ENCODE results near the gene TTC34. TPM values are rescaled to one million over a fixed set of nuclear protein-coding genes. Genes with fewer than 3 reads are reported as not detected.
"Not testable (repeated sequence)": the region's sequence is repeated elsewhere in the genome, so short reads cannot be mapped to it uniquely, and the experiment has no call there.

Gene TTC34
- total and polyA plus RNA-seq, 9 of the 15 experiments (the other 6 are each of a cell fraction or from before 2014, with no cell fraction given): 0.03 to 0.38 (median 0.05) TPM; not detected in 2

GRCh38 chr1:2683321-2683741 is 118.2 kb downstream of the TTC34 start:
- in situ Hi-C loops (cut with MboI): loop anchor here (10.0 to 25.0 kb wide), 2 partner anchors 101 to 229 kb away; no protein-coding TSS in a partner anchor
- H4K20me1 ChIP-seq (replicated peaks; ENCODE audit: control insufficient read depth, insufficient read depth, low read length); H2AFZ ChIP-seq (ENCODE audit: low read depth, low read length); H3K4me2 ChIP-seq (ENCODE audit: insufficient read depth, low read length); BruUV-seq (replicated peaks); ATAC-seq; H3K27me3 ChIP-seq (ENCODE audit: control insufficient read depth in 2 of 2, insufficient read depth in 2 of 2, low read length in 2 of 2); H3K79me2 ChIP-seq (ENCODE audit: control insufficient read depth, insufficient read depth, low read length); H3K4me3 ChIP-seq; H3K9ac ChIP-seq (ENCODE audit: insufficient read depth in 1 of 2, low read depth in 2 of 2, low read length in 2 of 2); POLR2A ChIA-PET; H3K4me1 ChIP-seq (replicated peaks in 1 of 2; ENCODE audit: control insufficient read depth in 2 of 2, insufficient read depth in 2 of 2, low read length in 2 of 2); intact Hi-C loops (cut with micrococcal nuclease); H3K9me3 ChIP-seq (replicated peaks; ENCODE audit: control insufficient read depth, insufficient read depth, low read depth, low read length); H3K36me3 ChIP-seq (ENCODE audit: control insufficient read depth, insufficient read depth, low read length); FAIRE-seq; H3K27ac ChIP-seq (ENCODE audit: extremely low read depth, low read depth, low read length); H3K9me1 ChIP-seq (ENCODE audit: control insufficient read depth, insufficient read depth, low read length): not testable (repeated sequence)
- under 1% methylated on average over 8 of the region's 9 CpGs for WGBS (ENCODE audit: insufficient coverage, low coverage, missing lambda C conversion rate)
- CTCF ChIA-PET (ENCODE audit: low intra/inter-chr PET ratio): interaction anchor here (0.6 kb wide), 1 partner anchor 114 kb away, joined by 8 read pairs; no protein-coding TSS in a partner anchor
- peak in 1 of 4 experiments; percentile 1 for DNase-seq (ENCODE audit: extremely low read depth in 1 of 4, low spot score in 3 of 4)

DNA sequence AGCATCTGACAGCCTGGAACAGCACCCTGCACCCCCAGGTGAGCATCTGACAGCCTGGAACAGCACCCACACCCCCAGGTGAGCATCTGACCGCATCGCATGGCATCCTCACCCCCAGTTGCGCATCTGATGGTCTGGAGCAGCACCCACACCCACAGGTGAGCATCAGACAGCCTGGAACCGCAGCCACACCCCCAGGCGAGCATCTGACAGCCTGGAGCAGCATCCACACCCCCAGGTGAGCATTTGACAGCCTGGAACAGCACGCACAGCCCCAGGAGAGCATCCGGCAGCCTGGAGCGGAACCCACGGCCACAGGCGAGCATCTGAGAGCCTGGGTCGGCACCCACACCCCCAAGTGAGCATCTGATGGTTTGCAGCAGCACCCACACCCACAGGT is 118.6 kb downstream of the TTC34 start:
- FAIRE-seq: not testable (repeated sequence)
- no CpG with 5 or more reads among the region's 11 CpGs for WGBS (ENCODE audit: insufficient coverage, low coverage, missing lambda C conversion rate)

DNA sequence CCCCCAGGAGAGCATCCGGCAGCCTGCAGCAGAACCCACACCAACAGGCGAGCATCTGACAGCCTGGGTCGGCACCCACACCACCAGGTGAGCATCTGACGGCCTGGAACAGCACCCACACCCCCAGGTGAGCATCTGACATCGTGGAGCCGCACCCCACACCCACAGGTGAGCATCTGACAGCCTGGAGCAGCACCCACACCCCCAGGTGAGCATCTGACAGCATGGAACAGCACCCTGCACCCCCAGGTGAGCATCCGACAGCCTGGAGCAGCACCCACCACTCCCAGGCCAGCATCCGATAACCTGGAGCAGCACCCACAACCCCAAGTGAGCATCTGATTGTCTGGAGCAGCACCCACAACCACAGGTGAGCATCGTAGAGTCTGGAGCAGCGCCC is 124.8 kb downstream of the TTC34 start:
- H4K20me1 ChIP-seq (replicated peaks; ENCODE audit: control insufficient read depth, insufficient read depth, low read length); H3K4me3 ChIP-seq; intact Hi-C loops (cut with micrococcal nuclease); H3K9ac ChIP-seq (ENCODE audit: insufficient read depth in 1 of 2, low read depth in 2 of 2, low read length in 2 of 2); H2AFZ ChIP-seq (ENCODE audit: low read depth, low read length); BruUV-seq (replicated peaks); H3K9me3 ChIP-seq (replicated peaks; ENCODE audit: control insufficient read depth, insufficient read depth, low read depth, low read length); H3K36me3 ChIP-seq (ENCODE audit: control insufficient read depth, insufficient read depth, low read length); H3K27ac ChIP-seq (ENCODE audit: extremely low read depth, low read depth, low read length); H3K27me3 ChIP-seq (ENCODE audit: control insufficient read depth in 2 of 2, insufficient read depth in 2 of 2, low read length in 2 of 2); H3K4me1 ChIP-seq (replicated peaks in 1 of 2; ENCODE audit: control insufficient read depth in 2 of 2, insufficient read depth in 2 of 2, low read length in 2 of 2); POLR2A ChIA-PET; H3K4me2 ChIP-seq (ENCODE audit: insufficient read depth, low read length); H3K9me1 ChIP-seq (ENCODE audit: control insufficient read depth, insufficient read depth, low read length); CTCF ChIA-PET (ENCODE audit: low intra/inter-chr PET ratio); DNase-seq (ENCODE audit: extremely low read depth in 1 of 4, low spot score in 3 of 4); ATAC-seq; H3K79me2 ChIP-seq (ENCODE audit: control insufficient read depth, insufficient read depth, low read length); FAIRE-seq: not testable (repeated sequence)
- in situ Hi-C loops (cut with MboI): loop anchor here (25.0 kb wide), 1 partner anchor 236 kb away; no protein-coding TSS in a partner anchor
- 8% methylated on average over 1 of the region's 10 CpGs for WGBS (ENCODE audit: insufficient coverage, low coverage, missing lambda C conversion rate)

More for the DNA sequence above, 118.6 kb downstream of the TTC34 start:
- H3K9me1 ChIP-seq (ENCODE audit: control insufficient read depth, insufficient read depth, low read length); CTCF ChIA-PET (ENCODE audit: low intra/inter-chr PET ratio); H3K4me1 ChIP-seq (replicated peaks in 1 of 2; ENCODE audit: control insufficient read depth in 2 of 2, insufficient read depth in 2 of 2, low read length in 2 of 2); H3K27ac ChIP-seq (ENCODE audit: extremely low read depth, low read depth, low read length); intact Hi-C loops (cut with micrococcal nuclease); H3K9me3 ChIP-seq (replicated peaks; ENCODE audit: control insufficient read depth, insufficient read depth, low read depth, low read length); H3K4me2 ChIP-seq (ENCODE audit: insufficient read depth, low read length); H2AFZ ChIP-seq (ENCODE audit: low read depth, low read length); H3K36me3 ChIP-seq (ENCODE audit: control insufficient read depth, insufficient read depth, low read length); H3K79me2 ChIP-seq (ENCODE audit: control insufficient read depth, insufficient read depth, low read length); H4K20me1 ChIP-seq (replicated peaks; ENCODE audit: control insufficient read depth, insufficient read depth, low read length); ATAC-seq; DNase-seq (ENCODE audit: extremely low read depth in 1 of 4, low spot score in 3 of 4); H3K27me3 ChIP-seq (ENCODE audit: control insufficient read depth in 2 of 2, insufficient read depth in 2 of 2, low read length in 2 of 2); POLR2A ChIA-PET; H3K4me3 ChIP-seq; BruUV-seq (replicated peaks); H3K9ac ChIP-seq (ENCODE audit: insufficient read depth in 1 of 2, low read depth in 2 of 2, low read length in 2 of 2): not testable (repeated sequence)
- in situ Hi-C loops (cut with MboI): loop anchor here (10.0 to 25.0 kb wide), 2 partner anchors 102 to 229 kb away; no protein-coding TSS in a partner anchor

DNA sequence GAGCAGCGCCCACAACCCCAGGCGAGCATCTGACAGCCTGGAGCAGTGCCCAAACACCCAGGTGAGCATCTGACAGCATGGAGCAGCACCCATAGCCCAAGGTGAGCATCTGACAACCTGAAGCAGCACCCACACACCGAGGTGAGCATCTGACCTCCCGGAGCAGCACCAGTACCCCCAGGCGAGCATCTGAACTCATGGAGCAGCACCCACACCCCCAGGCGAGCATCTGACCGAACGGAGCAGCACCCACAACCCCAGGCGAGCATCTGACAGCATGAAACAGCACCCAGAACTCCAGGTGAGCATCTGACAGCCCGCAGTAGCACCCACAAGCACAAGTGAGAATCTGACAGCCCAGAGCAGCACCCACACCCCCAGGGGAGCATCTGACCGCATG is 129.8 kb downstream of the TTC34 start:
- in situ Hi-C loops (cut with MboI); H2AFZ ChIP-seq (ENCODE audit: low read depth, low read length); DNase-seq (ENCODE audit: extremely low read depth in 1 of 4, low spot score in 3 of 4); H3K36me3 ChIP-seq (ENCODE audit: control insufficient read depth, insufficient read depth, low read length); H3K4me3 ChIP-seq; H3K27ac ChIP-seq (ENCODE audit: extremely low read depth, low read depth, low read length); ATAC-seq; BruUV-seq (replicated peaks); intact Hi-C loops (cut with micrococcal nuclease); H3K9me3 ChIP-seq (replicated peaks; ENCODE audit: control insufficient read depth, insufficient read depth, low read depth, low read length); H3K4me1 ChIP-seq (replicated peaks in 1 of 2; ENCODE audit: control insufficient read depth in 2 of 2, insufficient read depth in 2 of 2, low read length in 2 of 2); H3K27me3 ChIP-seq (ENCODE audit: control insufficient read depth in 2 of 2, insufficient read depth in 2 of 2, low read length in 2 of 2); H4K20me1 ChIP-seq (replicated peaks; ENCODE audit: control insufficient read depth, insufficient read depth, low read length); CTCF ChIA-PET (ENCODE audit: low intra/inter-chr PET ratio); H3K4me2 ChIP-seq (ENCODE audit: insufficient read depth, low read length); FAIRE-seq; H3K9ac ChIP-seq (ENCODE audit: insufficient read depth in 1 of 2, low read depth in 2 of 2, low read length in 2 of 2); POLR2A ChIA-PET; H3K79me2 ChIP-seq (ENCODE audit: control insufficient read depth, insufficient read depth, low read length); H3K9me1 ChIP-seq (ENCODE audit: control insufficient read depth, insufficient read depth, low read length): not testable (repeated sequence)
- 2% methylated on average over 7 of the region's 11 CpGs for WGBS (ENCODE audit: insufficient coverage, low coverage, missing lambda C conversion rate)
